HTERT RPE-1 (cell line): ENCODE results near the gene COL1A1.

Experiments
- in situ Hi-C: fragments of 300-500 bp; cut with MboI; formaldehyde crosslinking; loops from 4 replicates; pipeline ENCODE4 v1.14.3; 2020; ENCODE audit warnings: low sequenced_read_pairs

COL1A1 gene

GRCh38 chr17:50145532-50146229, 55.8 kb downstream of the COL1A1 start:
- in situ Hi-C loops = no loop called here

GRCh38 chr17:50144845-50145531, 56.4 kb downstream of the COL1A1 start:
- in situ Hi-C loops = no loop called here

GRCh38 chr17:50144355-50144754, 57.1 kb downstream of the COL1A1 start:
- in situ Hi-C loops = no loop called here

GRCh38 chr17:50143461-50144176, 57.8 kb downstream of the COL1A1 start:
- in situ Hi-C loops = no loop called here

GRCh38 chr17:50141745-50142110, 59.7 kb downstream of the COL1A1 start:
- in situ Hi-C loops = no loop called here

GRCh38 chr17:50141026-50141744, 60.2 kb downstream of the COL1A1 start:
- in situ Hi-C loops = no loop called here

GRCh38 chr17:50139950-50140885, 61.2 kb downstream of the COL1A1 start:
- in situ Hi-C loops = no loop called here

- in situ Hi-C loops = no loop called here
Measured at GRCh38 chr17:50139185-50139783, 62.1 kb downstream of the COL1A1 start.

GRCh38 chr17:50137042-50137441, 64.4 kb downstream of the COL1A1 start:
- in situ Hi-C loops = no loop called here

GRCh38 chr17:50136096-50136687, 65.2 kb downstream of the COL1A1 start:
- in situ Hi-C loops = no loop called here

GRCh38 chr17:50135316-50136095, 65.9 kb downstream of the COL1A1 start:
- in situ Hi-C loops = no loop called here

- in situ Hi-C loops = no loop called here
Measured at GRCh38 chr17:50134206-50135110, 67.0 kb downstream of the COL1A1 start.

GRCh38 chr17:50133769-50134099, 67.7 kb downstream of the COL1A1 start:
- in situ Hi-C loops = no loop called here
